DND-41 (cell line): Measurements from ENCODE around the gene DNAJC15.

Experiments used
- ATAC-seq: fragments of 200-7000 bp; cut with Tn5 transposase; 3 replicates; pipeline ENCODE4 v1.9.1; 2021; ENCODE audit warnings: low read depth; ENCODE audit not compliant: insufficient read depth
- DNase-seq: peaks from one replicate; pipeline ENCODE4 v3.0.0-alpha.2; 2020
- H2AFZ ChIP-seq: 2 replicates; pipeline ENCODE4 v1.6.0; 2012; ENCODE audit warnings: low read depth, low read length
- H3K27ac ChIP-seq: 2 replicates; pipeline ENCODE4 v1.5.1; 2012; ENCODE audit warnings: low read length, inconsistent platforms
- H3K27me3 ChIP-seq: fragments of 200-600 bp; sonication (generic); 2 replicates; pipeline ENCODE4 v1.6.0; 2012; ENCODE audit warnings: low read length, mild to moderate bottlenecking, inconsistent platforms; ENCODE audit not compliant: insufficient read depth, poor library complexity
- H3K36me3 ChIP-seq: 2 replicates; pipeline ENCODE4 v1.5.1; 2012; ENCODE audit warnings: low read length, inconsistent platforms; ENCODE audit not compliant: insufficient read depth
- H3K4me1 ChIP-seq: 2 replicates; pipeline ENCODE4 v1.5.1; 2012; ENCODE audit warnings: mild to moderate bottlenecking, low read length; ENCODE audit not compliant: insufficient read depth
- H3K4me2 ChIP-seq: 2 replicates; pipeline ENCODE4 v1.6.0; 2012; ENCODE audit warnings: mild to moderate bottlenecking, moderate library complexity, low read length, inconsistent platforms; ENCODE audit not compliant: insufficient read depth
- H3K4me3 ChIP-seq, 2 experiments: fragments of 200-600 bp in 1 of 2; shearing (Covaris generic) in 1 of 2; 2 replicates each; pipeline ENCODE4 v1.5.1; 2012 to 2016; ENCODE audit warnings: inconsistent platforms in 2 of 2, low read length in 2 of 2, mild to moderate bottlenecking in 2 of 2, low read depth in 1 of 2, moderate library complexity in 1 of 2
- H3K79me2 ChIP-seq: 2 replicates; pipeline ENCODE4 v1.6.0; 2012; ENCODE audit warnings: low read length, inconsistent platforms; ENCODE audit not compliant: insufficient read depth
- H3K9ac ChIP-seq: 2 replicates; pipeline ENCODE4 v1.6.0; 2012; ENCODE audit warnings: low read depth, mild to moderate bottlenecking, inconsistent platforms, low read length, moderate library complexity
- H3K9me3 ChIP-seq: 2 replicates; pipeline ENCODE4 v1.5.1; 2012; ENCODE audit warnings: low read length, moderate library complexity, mild to moderate bottlenecking, inconsistent platforms; ENCODE audit not compliant: insufficient read depth, severe bottlenecking
- H4K20me1 ChIP-seq: 2 replicates; pipeline ENCODE4 v1.6.0; 2012; ENCODE audit warnings: low read length; ENCODE audit not compliant: insufficient read depth
- CTCF ChIP-seq: IDR thresholded peaks from 2 replicates; pipeline ENCODE4 v1.5.1; 2012; ENCODE audit warnings: borderline replicate concordance, low read length, moderate library complexity, mild to moderate bottlenecking; ENCODE audit not compliant: poor library complexity, severe bottlenecking; ENCODE audit errors: extremely low read depth
- EZH2 ChIP-seq: IDR thresholded peaks from 3 replicates; pipeline ENCODE4 v1.6.1; 2012; ENCODE audit warnings: borderline replicate concordance, low read depth, mild to moderate bottlenecking, moderate library complexity, low read length, inconsistent platforms; ENCODE audit not compliant: severe bottlenecking

DNAJC15 gene

DNA sequence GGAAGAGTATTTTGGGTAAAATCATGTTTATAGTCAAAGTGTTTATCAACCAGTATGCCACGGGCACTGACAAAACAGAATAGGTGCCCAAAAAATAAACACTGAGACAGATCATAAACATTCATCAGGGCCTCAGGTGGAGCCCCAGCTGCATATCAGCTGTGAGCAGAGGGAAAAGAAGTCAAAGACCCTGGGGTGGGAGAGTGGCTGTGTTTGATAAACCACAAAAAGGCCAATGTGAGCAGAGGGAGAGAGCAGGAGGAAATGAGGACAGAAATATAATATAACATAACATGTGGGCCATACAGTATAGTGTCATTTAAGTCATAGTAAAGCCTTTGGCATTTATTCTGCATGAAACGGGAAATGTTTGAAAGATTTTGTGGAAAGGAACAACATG, 21.4 kb upstream of the DNAJC15 start:
- peaks cover 7% of the 10 kb centered on the region; the same call in 1 of the 2 replicates for H3K4me1 ChIP-seq
- H3K79me2 ChIP-seq: no peaks in the 10 kb centered on the region
- DNase-seq (peak; percentile 16), ATAC-seq (peak; percentile 70)
- peaks cover 4% of the 10 kb centered on the region for H3K9me3 ChIP-seq
- H3K27ac ChIP-seq: no peak overlapping the region
- no peaks in the 10 kb centered on the region for H3K36me3 ChIP-seq
- no peak overlapping the region for H3K9ac ChIP-seq
- no peaks in the 10 kb centered on the region for H4K20me1 ChIP-seq
- H3K4me3 ChIP-seq: no peak overlapping the region
- TF ChIP-seq CTCF: no peak
- TF ChIP-seq EZH2: no peak
- no peak overlapping the region for H3K4me2 ChIP-seq
- H2AFZ ChIP-seq: no peak overlapping the region
- no peaks in the 10 kb centered on the region for H3K27me3 ChIP-seq

DNA sequence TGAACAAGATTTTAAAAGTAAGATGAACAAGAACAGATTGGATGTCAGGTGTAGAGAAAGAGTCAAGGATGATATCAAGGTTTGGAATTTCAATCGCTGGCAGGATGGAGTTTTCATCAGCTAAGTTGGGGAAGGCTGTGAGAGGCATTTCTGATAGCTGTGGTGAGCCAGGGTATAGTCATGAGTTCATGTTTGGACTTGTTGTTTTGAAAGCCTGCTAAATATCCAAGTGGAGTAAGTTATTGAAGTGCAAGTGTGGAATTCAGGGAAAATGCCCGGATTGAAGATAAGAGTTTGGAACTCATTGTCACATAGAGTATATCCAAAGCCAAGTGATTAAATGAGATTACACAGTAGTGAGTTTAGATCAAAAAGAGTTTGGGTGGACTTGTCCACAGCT, 20.4 kb upstream of the DNAJC15 start:
- no peak overlapping the region for H3K9ac ChIP-seq
- H2AFZ ChIP-seq: no peak overlapping the region
- no peaks in the 10 kb centered on the region for H3K27me3 ChIP-seq
- ATAC-seq: no peak
- no peak overlapping the region for H3K4me2 ChIP-seq
- H3K36me3 ChIP-seq: no peaks in the 10 kb centered on the region
- TF ChIP-seq CTCF: no peak
- no peak for TF ChIP-seq EZH2
- H3K9me3 ChIP-seq: peaks cover 4% of the 10 kb centered on the region
- no peak overlapping the region for H3K27ac ChIP-seq
- peaks cover 7% of the 10 kb centered on the region; the same call in 1 of the 2 replicates for H3K4me1 ChIP-seq
- no peak overlapping the region for H3K4me3 ChIP-seq
- DNase-seq: no peak
- no peaks in the 10 kb centered on the region for H3K79me2 ChIP-seq
- no peaks in the 10 kb centered on the region for H4K20me1 ChIP-seq

- Histone ChIP-seq H2AFZ (no peak overlapping the region), H3K27ac (no peak overlapping the region), H4K20me1 (no peaks in the 10 kb centered on the region), H3K36me3 (no peaks in the 10 kb centered on the region), H3K27me3 (no peaks in the 10 kb centered on the region), H3K4me3 (no peak overlapping the region), H3K9me3 (peaks cover 4% of the 10 kb centered on the region), H3K9ac (no peak overlapping the region), H3K4me2 (no peak overlapping the region), H3K4me1 (peaks cover 7% of the 10 kb centered on the region; the same call in 1 of the 2 replicates), H3K79me2 (no peaks in the 10 kb centered on the region)
- TF ChIP-seq EZH2 (no peak), CTCF (no peak)
- DNase-seq (no peak), ATAC-seq (no peak)
Measured at GRCh38 chr13:43003729-43004128, 19.7 kb upstream of the DNAJC15 start.
